GM21526 (cell line): Measurements from ENCODE around the gene CRTC1.

Experiments
- ATAC-seq: cut with Tn5 transposase; IDR thresholded peaks from one replicate; pipeline ENCODE4 v1.9.1; 2021; ENCODE audit warnings: moderate library complexity; ENCODE audit not compliant: unreplicated experiment, low FRiP score

Gene CRTC1

DNA sequence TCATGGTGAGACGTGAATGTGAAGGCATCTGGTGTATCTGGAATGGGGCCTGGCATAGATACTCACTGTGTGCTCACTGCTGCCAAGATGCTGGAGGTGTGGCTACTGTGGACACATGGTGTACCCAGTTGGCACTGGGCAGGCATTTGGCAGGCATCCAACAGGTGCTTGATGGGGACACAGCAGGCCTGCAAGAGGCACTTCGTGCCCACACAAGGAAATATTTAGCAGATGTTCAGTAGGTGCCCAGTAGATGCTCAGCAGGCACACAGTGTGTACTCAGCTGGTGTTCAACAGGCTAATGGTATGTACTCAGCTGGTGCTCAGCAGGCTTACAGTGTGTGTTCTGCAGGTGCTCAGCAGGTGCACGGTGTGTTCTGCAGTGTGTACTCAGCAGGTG is 14.2 kb downstream of the CRTC1 start:
- ATAC-seq, result no peak

DNA sequence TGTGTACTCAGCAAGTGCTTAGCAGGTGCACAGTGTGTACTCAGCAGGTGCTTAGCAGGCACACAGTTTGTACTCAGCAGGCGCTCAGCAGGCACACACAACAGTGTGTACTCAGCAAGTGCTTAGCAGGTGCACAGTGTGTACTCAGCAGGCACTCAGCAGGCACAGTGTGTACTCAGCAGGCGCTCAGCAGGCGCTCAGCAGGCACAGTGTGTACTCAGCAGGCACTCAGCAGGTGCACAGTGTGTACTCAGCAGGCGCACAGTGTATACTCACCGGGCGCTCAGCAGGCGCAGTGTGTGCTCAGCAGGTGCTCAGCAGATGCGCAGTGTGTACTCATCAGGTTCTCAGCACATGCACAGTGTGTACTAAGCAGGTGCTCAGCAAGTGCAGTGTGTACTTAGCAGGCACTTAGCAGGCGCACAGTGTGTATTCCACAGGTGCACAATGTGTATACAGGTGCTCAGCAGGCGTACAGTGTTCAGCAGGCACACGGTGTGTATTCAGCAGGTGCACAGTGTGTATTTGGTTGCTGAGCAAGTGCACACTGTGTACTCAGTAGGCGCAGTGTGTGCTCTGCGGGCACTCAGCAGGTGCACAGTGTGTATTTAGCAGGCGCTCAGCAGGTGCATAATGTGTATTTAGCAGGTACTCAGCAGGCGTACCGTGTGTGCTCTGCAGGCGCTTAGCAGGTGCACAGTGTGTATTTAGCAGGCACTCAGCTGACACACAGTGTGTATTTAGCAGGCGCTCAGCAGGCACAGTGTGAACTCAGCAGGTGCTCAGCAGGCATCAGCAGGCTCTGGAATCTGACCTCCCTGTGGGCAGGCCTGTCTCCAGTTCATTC is 15.1 kb downstream of the CRTC1 start:
- ATAC-seq, result no peak

DNA sequence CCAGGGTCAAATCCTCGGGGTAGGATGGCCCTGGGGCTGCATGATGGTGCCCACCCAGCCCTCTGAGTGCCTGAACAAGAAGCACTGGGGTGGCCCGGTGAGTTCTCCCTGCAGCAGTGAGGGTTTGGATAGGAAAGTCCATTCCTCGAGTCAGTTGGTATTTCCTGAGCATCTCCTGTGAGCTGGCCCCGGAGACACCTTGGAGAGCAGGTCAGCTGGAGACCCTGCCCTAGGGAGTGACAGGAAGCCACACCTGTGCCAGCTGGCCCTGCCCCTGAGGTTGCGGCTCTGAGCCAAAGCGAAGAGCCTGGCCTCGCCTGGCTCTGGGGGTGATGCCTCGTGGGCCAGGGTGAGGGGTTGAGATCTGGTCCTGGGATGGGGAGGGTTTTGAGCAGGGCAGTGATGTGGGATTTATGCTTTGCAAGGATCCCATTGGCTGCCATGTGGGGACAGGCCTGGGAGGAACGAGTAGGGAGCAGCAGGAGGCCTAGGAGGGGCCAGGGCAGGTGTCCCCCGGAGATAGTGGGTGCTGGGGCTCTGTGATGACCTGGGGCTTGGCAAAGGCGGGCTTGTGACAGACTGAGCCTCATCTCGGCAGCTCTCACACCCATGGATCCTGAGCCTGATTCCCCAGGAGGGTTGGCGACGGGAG is 16.0 kb downstream of the CRTC1 start:
- no peak for ATAC-seq

DNA sequence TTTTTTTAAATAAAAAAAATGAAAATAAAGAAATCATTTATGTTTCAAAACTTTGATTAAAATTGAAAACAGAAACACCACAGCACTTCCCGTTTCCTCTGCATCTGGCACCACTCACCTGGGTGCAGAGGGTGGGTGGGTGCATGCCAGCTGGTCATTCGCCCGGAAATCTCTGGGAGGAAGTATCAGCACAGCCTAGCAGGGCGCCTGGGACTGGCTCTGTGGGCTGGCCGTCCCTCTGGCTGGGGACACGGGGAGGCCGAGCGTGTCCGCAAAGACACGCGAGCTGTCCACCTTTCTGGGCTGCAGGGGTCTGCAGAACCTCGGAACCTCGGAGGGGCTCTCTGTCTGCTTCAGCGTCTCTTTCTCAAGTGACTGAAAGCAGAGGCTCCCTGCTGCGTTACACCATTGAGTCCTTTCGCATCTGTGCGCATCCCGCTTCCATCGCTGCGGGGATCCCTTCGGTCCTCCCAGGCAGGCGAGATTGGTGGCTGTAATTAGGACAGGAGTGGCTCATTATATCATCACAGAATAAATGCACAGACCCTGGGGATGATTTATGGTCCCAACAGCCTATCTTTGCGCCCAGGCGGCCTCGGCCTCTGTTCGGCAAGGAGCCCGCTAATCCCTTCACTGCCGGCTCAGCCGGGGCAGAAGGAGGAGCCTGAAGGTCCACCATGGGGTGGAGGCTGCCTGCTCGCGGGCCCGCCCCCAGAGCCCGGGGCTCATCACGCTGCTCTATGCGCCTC is 17.2 kb downstream of the CRTC1 start:
- no peak for ATAC-seq

DNA sequence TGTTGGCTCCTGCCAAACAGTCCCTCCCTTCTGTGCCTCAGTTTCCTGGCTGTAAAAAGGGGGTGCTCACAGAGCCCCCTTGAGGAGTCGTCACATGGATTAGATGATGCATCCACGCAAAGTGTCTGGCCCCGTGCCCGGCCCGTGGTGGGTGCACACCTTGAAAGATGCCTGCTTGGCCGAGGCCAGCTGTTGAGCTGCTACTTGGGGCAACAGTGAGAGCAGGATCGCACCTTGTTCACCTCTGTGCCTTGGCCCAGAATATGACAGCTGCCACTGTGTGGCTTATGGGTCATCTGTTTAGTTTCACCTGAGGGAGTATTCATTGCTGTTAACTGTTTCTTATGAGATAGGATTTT is 17.7 kb downstream of the CRTC1 start:
- no peak for ATAC-seq

DNA sequence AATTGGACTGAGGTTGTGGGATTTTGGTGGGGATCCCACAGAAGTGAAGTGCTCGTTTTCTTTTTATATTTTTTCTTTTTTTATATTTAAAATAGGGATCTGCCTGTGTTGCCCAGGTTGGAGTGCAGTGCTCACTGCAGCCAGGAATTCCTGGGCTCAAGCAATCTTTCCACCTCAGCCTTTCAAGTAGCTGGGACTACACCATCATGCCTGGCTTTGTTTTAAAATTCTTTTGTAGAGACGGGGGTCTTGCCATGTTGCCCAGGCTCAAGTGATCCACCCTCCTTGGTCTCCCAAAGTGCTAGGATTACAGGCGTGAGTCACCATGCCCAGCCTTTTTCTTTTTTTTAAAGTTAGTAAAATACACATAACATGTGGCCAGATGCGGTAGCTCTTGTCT is 20.6 kb downstream of the CRTC1 start:
- no peak for ATAC-seq

DNA sequence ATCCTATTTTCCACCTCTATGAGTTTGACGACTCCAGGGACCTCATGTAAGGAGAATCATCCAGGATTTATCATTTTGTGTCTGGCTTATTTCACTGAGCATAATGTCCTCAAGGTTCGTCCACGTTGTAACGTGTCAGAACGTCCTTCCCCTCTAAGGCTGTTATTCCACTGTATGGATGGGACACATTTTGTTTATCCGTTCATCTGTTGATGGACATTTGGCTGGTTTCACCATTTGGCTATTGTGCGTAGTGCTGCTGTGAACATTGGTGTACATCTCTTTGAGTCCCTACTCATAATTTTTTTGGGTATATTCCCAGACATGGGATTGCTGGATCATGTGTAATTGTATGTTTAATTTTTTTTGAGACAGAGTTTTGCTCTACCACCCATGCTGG is 21.5 kb downstream of the CRTC1 start:
- no peak for ATAC-seq

DNA sequence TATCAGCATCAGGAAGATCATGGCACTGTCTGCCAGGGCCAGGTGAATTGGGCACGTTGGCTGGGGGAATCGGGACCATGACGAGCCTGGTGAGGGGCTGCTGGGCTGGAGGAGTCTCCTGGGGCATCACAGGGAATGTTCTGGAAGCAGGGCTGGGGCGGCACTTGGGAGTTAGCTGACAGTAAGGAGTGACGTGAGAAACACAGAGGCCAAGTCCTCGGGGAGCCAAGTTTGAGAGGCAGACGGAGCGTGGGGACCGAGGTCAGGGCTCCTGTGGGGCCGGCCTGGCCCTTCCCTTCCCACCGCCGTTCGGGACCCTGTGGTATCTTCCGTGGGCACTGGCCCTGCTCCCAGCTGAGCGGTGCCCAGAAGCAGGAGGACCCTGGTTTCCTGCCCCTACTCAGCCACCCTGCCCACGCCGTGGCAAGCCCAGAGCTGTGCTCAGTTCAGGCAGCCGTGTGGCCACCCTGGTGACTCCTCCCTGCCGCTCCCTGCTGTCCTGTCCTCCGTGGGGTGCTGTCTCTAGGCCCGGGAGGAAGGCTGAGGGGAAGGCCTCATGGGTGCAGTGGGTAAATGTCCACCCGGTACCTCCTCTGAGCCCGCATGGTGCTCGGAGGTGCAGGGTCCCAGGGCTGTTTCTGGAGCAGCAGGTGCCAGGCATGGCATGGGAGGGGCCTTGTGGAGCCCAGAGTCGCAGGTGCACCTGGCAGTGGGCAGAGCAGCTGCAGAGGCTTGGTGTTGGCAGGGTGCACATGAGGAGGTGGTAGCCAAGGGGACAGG is 25.2 kb downstream of the CRTC1 start:
- no peak for ATAC-seq

DNA sequence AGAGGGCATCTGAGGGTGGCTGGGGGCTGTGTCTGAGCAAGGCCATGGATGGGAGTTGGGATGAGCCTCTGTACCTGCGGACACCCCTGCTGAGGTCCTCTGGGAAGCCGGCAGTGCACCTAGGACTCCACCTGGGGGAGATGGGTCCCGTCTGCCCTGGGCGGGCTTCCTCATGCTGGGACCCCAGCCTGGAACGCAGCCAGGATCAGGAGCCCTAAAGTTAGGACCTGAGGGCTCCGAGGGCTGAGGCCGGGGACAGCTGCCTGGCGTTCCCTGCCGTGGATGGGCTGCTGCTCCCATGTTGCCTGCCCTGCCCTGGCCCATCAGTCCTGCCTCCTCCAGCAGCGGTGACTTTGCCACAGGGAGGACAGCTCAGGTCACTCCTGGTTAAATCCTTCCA is 26.1 kb downstream of the CRTC1 start:
- no peak for ATAC-seq

DNA sequence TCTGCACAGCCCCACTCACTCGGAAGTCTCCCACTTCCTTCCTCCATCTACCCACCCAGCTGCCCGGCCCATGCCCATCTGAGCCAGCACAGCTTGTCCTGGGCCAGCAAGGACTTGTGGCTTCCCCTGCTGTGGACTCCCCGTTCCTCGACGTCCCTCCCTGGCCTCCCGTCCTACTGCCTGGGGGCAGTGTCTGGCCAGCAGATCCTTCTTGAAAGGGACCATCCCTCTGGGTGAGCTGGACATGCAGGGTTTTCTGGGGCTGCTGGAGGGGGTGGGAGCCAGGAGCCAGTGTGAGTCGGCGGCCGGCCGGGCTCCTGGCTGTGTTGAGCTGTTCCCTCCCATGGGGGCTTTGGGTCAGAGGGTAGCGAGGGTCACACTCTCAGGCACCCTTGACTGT is 26.7 kb downstream of the CRTC1 start:
- ATAC-seq, result no peak

DNA sequence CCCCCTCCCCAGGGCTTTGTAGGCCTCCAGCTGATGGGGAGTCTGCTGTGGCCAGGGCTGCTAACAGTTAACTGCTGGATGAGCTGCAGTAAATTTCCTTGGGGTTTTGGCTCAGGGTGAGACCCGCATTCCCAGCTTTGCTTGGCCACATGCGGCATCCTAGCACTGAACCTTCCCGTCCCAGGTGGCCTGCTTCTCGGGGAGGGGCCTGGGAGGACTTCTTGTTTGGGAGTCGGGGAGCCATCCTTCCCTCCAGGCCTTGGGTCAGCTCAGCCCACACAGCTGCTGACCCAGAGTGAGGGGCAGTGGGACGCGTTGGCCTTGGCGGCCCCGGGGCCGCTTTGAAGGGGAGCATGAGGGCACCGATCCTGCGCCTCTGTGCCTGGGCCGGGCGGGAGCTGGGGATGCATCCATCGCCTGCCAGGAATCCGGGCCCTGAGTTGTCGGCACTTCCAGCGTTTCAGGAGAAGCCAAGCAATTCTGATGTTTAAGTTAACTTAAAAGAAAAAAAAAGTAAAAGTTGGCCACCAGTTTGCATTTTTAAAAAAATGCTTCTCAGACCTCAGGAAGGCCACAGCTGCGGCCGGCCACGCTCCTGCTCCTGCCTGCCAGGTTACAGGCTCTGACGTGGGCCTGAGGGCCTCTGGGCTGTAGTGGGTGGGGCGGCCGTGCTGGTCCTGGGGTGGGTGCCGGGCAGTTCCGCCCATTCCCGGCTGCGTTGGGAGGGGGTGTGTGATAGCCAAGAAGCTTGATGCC is 27.7 kb downstream of the CRTC1 start:
- ATAC-seq, result no peak

DNA sequence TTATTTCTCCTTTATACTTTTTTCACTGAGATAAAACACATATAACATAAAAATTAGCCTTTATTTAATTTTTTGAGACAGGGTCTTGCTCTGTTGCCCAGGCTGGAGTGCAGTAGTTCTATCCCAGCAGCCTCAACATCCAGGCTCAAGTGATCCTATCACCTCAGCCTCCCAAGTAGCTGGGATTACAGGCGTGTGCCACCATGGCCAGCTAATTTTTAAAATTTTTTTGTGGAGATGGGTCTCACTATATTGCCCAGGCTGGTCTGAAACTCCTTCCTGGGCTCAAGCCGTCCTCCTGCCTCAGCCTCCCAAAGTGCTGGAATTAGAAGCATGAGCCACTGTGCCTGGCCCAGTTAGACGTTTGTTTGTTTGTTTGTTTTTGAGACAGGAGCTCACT is 28.4 kb downstream of the CRTC1 start:
- no peak for ATAC-seq

DNA sequence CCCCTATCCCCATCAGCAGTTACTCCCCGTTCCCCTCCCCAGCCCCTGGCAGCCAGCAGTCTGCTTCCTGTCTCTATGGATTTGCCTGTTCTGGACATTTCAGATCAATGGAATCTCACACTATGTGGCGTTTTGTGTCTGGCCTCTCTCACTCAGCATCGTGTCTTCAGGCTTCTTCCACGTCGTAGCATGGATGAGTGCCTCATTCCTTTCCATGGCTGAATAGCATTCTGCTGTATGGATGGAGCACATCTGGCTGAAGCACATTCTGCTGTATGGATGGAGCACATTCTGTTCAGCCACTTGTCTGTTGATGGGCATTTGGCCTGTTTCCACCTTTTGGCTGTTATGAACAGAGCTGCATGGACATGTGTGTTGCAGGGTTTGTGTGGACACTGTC is 29.5 kb downstream of the CRTC1 start:
- ATAC-seq, result no peak

DNA sequence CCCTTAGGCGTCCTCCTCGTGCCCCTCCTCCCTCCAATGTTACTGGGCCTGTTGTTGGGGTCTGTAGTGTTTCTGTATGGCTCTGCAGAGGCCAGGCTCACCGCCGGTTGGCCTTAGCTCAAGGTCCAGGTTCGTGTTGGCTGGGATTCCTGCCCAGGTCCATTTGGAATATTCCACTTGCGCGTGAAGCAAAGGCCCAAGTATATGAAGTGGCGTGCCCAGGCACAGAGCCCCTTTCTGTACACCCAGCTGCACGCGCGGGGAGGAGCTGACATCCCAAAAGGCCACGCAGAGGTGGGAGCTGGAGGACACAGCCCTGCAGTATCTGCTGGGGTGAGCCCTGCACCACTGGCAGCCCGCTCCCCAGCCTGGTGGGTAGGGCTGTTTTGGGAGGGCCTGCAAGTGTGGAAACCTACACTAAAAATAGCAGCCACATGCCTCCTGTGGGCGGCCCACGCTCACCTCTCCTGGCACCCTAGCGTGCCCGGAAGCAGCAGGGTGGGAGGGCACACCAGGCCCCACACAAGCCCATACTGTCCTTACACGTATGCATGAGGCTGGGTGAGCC is 30.2 kb downstream of the CRTC1 start:
- no peak for ATAC-seq

DNA sequence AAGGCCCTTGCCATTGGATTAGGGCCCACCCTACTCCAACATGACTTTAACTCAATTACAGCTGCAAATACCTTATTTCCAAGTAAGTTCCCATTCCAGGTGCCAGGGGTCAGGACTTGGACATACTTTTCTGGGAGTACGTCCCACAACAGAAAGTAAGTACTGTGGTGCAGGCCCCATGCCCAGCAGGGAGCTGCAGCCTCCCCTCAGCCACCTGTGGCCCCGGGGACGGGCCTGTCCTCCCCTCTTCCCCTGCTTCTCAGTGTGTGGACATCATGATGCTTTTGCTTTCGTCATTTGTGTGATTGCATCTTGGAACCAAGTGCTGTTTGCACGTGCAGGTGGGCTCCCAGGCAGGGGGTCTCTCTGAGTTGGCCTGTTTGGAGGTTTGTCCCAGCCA is 31.9 kb downstream of the CRTC1 start:
- ATAC-seq, result no peak

DNA sequence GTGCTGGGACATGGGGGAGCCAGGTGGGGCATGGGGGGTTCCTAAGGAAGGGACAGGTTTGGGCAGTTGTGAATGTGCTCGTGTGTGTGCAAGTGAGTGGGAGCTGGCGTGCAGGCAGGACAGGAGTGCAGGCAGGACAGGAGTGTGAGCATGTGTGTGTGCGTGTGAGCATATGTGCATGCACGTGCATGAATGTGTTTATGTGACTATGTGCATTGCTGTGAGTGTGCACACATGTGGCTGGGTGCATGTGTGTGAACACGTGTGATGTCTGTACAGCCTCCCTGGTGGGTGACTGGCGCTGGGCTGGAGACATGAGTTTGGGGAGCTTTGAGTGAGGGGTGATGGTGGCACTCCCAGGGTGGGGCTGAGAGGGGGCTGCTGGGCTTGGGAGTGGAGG is 33.4 kb downstream of the CRTC1 start:
- no peak for ATAC-seq

DNA sequence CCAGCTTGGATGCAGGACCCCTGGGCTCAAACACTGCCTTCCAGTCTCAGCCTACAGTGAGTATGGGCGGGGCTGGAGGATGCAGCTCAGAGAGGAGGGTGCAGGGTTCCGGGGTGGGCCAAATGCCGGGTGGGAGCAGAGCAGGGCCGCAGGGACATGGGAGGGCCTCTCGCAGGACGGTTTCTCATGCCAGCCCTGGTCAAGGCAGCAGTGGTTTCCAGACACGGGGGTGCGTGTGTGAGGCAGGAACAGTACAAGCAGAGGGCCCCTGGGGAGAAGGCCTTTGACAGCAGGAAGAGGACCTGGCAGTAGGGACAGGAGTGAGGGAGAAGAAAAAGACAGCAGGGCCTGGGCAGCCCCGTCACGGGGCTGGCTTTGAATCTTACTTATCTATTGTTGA is 34.1 kb downstream of the CRTC1 start:
- no peak for ATAC-seq

DNA sequence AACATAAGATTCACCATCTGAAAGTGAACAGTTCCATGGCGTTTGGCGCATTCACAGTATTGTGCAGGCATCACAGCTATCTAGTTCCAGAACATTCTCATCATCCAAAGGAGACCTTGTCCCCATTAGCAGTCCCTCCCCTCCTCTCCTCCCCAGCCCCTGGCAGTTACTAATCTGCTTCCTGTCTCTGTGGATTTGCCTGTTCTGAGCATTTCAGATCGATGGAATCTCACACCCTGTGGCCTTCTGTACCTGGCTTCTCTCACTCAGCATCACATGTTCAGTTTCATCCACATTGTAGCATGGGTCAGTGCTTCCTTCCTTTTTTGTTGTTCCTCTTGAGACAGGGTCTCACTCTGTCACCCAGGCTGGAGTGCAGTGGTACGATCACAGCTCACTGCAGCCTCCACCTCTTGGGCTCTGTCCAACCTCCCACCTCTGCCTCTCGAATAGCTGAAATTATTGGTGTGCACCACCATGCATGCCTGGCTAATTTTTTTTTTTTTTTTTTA is 34.6 kb downstream of the CRTC1 start:
- no peak for ATAC-seq

DNA sequence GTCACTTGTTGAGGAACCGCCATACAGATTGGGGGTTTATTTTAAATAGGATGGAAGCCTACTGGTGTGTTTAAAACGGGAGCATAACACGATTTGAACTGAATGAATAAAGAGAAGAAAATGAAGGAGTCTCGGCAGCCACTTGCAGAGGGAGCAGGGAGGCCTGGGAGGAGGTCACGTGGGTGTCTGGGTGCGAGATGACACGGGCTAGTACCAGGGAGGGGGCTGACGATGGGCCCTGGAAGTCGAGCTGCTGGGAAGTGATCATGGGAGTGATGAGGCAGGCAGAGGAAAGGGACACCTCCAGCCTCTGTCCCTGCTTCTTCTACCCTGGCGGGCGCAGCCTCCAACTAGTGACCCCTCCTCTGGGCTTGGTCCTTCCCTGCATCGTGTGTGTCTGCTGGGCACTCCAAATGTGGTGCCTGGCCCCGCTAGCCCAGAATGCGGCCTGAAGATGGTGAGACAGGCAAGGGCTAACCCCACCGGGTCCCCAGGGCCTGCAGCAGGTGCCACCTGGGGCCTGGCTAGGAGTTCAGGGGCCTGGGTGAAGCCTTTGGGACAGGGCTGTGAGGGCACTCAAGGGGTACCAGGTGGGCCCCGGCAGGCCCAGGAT is 35.5 kb downstream of the CRTC1 start:
- ATAC-seq, result no peak
